ENCODE measurements around the gene SAC3D1. TPM values are rescaled to one million over a fixed set of nuclear protein-coding genes. Genes with fewer than 3 reads are reported as not detected.
A peak's percentile ranks its signal among the peaks of the same experiment; 100 is the strongest.

SAC3D1 gene
- total and polyA plus RNA-seq, 2 of the 8 experiments (the other 6 are each of a cell fraction or from before 2014, with no cell fraction given): 19.4 to 25.8 TPM

GRCh38 chr11:65071907-65072630, 31.1 kb downstream of the SAC3D1 start:
- Histone ChIP-seq H4K20me1 (replicated peaks in 1 of 2; ENCODE audit: control insufficient read depth in 1 of 2, insufficient read depth in 2 of 2, low read length in 2 of 2) (peaks cover 0 to 3% of the 10 kb centered on the region in 2 experiments), H2BK12ac (ENCODE audit: low read depth, low read length) (no peak overlapping the region; the same call in 1 of the 2 replicates), H4K91ac (replicated peaks; ENCODE audit: insufficient read length, low read length) (no peak overlapping the region), H3K4me1 (replicated peaks in 1 of 4; ENCODE audit: control insufficient read depth in 3 of 4, insufficient read depth in 4 of 4, low read length in 3 of 4) (peaks cover 2 to 9% (median 6%) of the 10 kb centered on the region in 4 experiments), H2BK15ac (ENCODE audit: low read length) (no peak overlapping the region), H2AFZ (ENCODE audit: low read length) (no peak overlapping the region), H3K27me3 (replicated peaks in 1 of 4; ENCODE audit: control insufficient read depth in 3 of 4, extremely low read depth in 1 of 4, insufficient read depth in 3 of 4, low read length in 3 of 4) (no peaks in the 10 kb centered on the region), H3K23ac (ENCODE audit: insufficient read length) (no peak overlapping the region), H2AK5ac (ENCODE audit: low read depth, low read length) (no peak overlapping the region), H3K36me3 (ENCODE audit: control insufficient read depth in 2 of 4, insufficient read depth in 4 of 4, low read length in 3 of 4) (peaks cover 0 to 8% (median 6%) of the 10 kb centered on the region in 4 experiments; a peak in 5 of 8 replicates), H3K4me2 (ENCODE audit: insufficient read depth in 1 of 2, low read depth in 2 of 2, low read length in 2 of 2) (no peak overlapping the region), H4K8ac (ENCODE audit: extremely low read depth, insufficient read depth, low read length) (peak overlapping the region; percentile 40; the same call in 1 of the 2 replicates), H2BK20ac (ENCODE audit: low read length) (no peak overlapping the region), H2BK5ac (ENCODE audit: low read depth, low read length) (no peak overlapping the region), H3K9me3 (ENCODE audit: insufficient read depth in 2 of 2, low read depth in 1 of 2, low read length in 1 of 2) (no peaks in the 10 kb centered on the region), H4K5ac (ENCODE audit: insufficient read length, low read depth, low read length) (no peak overlapping the region), H3K9ac (replicated peaks in 1 of 4; ENCODE audit: extremely low read depth in 1 of 4, low read depth in 3 of 4, low read length in 3 of 4) (no peak overlapping the region), H3K79me2 (ENCODE audit: control insufficient read depth in 1 of 2, insufficient read depth in 2 of 2, low read length in 2 of 2) (0 out of 4 replicates have a peak, but pooled peaks cover 0 to under 1% of the 10 kb centered on the region in 2 experiments), H3K4ac (replicated peaks; ENCODE audit: insufficient read length, low read depth, low read length) (no peak overlapping the region), H3K79me1 (ENCODE audit: low read depth, low read length) (peaks cover 3% of the 10 kb centered on the region; the same call in 1 of the 2 replicates), H3K18ac (ENCODE audit: extremely low read depth, low read length) (no peak overlapping the region), H3K4me3 (ENCODE audit: extremely low read depth in 1 of 4, insufficient read depth in 2 of 4, low read depth in 3 of 4, low read length in 4 of 4) (no peak overlapping the region), H3K56ac (replicated peaks; ENCODE audit: insufficient read length, low read depth, low read length) (no peak overlapping the region), H3K23me2 (ENCODE audit: low read depth, low read length) (no peaks in the 10 kb centered on the region), H2BK120ac (replicated peaks; ENCODE audit: low read depth, low read length) (no peak overlapping the region), H3K14ac (ENCODE audit: insufficient read length) (no peak overlapping the region), H3K27ac (ENCODE audit: low read depth, low read length) (no peak overlapping the region)
- FAIRE-seq (no peak), DNase-seq (ENCODE audit: low read depth in 1 of 2, low spot score in 2 of 2) (no peak)
- WGBS, 2 experiments (ENCODE audit: extremely low coverage in 1 of 2, insufficient coverage in 1 of 2, insufficient read length in 1 of 2, insufficient replicate concordance in 2 of 2, low coverage in 1 of 2, low lambda C conversion rate in 2 of 2, missing lambda C conversion rate in 1 of 2): 85% methylated on average over 4 of the region's 4 CpGs; no CpG with 5 or more reads in 1 of the 2 experiments
- POLR2A ChIA-PET (ENCODE audit: partially characterized antibody): interaction anchor here (0.6 to 21.6 kb wide), 7 partner anchors 8 to 429 kb away, joined by 3 to 230 read pairs (median 3); partner anchors contain the start of genes CDCA5, VPS51 and ZFPL1
- TF ChIP-seq CBX5 (IDR thresholded peaks at IDR 0.05; ENCODE audit: low read depth, low read length): no peak
- no peak for TF ChIP-seq TAF1 (IDR thresholded peaks at IDR 0.05; ENCODE audit: low read depth, low read length)
- no peak for TF ChIP-seq E2F6 (IDR thresholded peaks at IDR 0.05)
- TF ChIP-seq RNF2 (IDR thresholded peaks at IDR 0.05; ENCODE audit: borderline replicate concordance, low read depth, low read length, missing control alignments, poor library complexity, severe bottlenecking): no peak
- no peak for TF ChIP-seq TEAD4 (IDR thresholded peaks at IDR 0.05; ENCODE audit: low read depth, low read length)
- no peak for TF ChIP-seq CBX8 (IDR thresholded peaks at IDR 0.05; ENCODE audit: borderline replicate concordance, low read depth, low read length)
- TF ChIP-seq SRF (IDR thresholded peaks at IDR 0.05; ENCODE audit: low read depth, low read length): no peak
- no peak for TF ChIP-seq RAD21 (IDR thresholded peaks at IDR 0.05 in 1 of 2, conservative IDR thresholded peaks at IDR 0.05 in 1 of 2; ENCODE audit: low read depth in 2 of 2, low read length in 2 of 2)
- TF ChIP-seq MAX (IDR thresholded peaks at IDR 0.05): no peak
- no peak for TF ChIP-seq RBBP5 (IDR thresholded peaks at IDR 0.05; ENCODE audit: borderline replicate concordance, low read depth, low read length)
- TF ChIP-seq POLR2A (IDR thresholded peaks at IDR 0.05; ENCODE audit: control extremely low read depth in 1 of 2, low read depth in 2 of 2, low read length in 2 of 2): no peak
- CTCF ChIA-PET (ENCODE audit: partially characterized antibody): interaction anchor here (0.5 to 1.5 kb wide), 4 partner anchors 10 to 367 kb away, joined by 3 to 9 read pairs (median 4); partner anchors contain the start of gene ARL2
